HG03432 (cell line): ENCODE measurements around the gene LRP5.
"Not testable (repeated sequence)": the region's sequence is repeated elsewhere in the genome, so short reads cannot be mapped to it uniquely, and the experiment has no call there.

ENCODE experiments used
- ATAC-seq: cut with Tn5 transposase; IDR thresholded peaks from one replicate; pipeline ENCODE4 v1.9.1; 2021; ENCODE audit warnings: mild to moderate bottlenecking, moderate library complexity; ENCODE audit not compliant: unreplicated experiment

Gene LRP5

GRCh38 chr11:68282141-68282860, 30.1 kb upstream of the LRP5 start:
- ATAC-seq: peak; percentile 76

GRCh38 chr11:68282861-68283230, 29.5 kb upstream of the LRP5 start:
- no peak for ATAC-seq

DNA sequence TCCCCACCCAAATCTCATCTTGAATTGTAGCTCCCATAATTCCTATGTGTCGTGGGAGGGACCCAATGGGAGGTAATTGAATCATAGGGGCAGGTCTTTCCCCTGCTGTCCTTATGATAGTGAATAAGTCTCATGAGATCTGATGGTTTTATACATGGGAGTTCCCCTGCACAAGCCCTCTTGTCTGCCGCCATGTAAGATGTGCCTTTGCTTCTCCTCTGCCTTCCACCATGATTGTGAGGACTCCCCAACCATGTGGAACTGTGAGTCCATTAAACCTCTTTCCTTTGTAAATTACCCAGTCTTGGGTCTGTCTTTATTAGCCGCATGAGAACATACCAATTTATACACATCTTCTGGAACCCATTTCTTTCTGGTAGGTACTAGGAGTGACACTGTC, 27.8 kb upstream of the LRP5 start:
- not testable (repeated sequence) for ATAC-seq

GRCh38 chr11:68287419-68287818, 25.0 kb upstream of the LRP5 start:
- ATAC-seq: no peak

DNA sequence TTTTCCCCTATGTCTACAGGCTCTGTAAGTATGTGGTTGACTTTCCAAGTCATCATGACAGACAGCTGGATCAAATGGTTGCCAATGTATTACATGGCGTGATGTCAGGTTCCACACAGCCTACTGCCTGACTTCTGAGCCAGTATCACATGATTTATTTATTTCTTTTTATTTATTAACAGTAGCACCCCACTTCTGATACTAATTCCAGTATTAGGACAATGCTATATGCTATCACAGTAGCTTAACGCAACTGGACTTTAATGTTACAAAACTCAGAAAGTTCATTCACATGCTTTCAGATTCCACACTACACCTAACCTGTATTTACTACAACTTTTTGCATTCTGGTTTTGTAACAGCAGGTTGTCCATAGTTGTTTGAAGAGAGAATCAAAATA, 22.9 kb upstream of the LRP5 start:
- no peak for ATAC-seq

DNA sequence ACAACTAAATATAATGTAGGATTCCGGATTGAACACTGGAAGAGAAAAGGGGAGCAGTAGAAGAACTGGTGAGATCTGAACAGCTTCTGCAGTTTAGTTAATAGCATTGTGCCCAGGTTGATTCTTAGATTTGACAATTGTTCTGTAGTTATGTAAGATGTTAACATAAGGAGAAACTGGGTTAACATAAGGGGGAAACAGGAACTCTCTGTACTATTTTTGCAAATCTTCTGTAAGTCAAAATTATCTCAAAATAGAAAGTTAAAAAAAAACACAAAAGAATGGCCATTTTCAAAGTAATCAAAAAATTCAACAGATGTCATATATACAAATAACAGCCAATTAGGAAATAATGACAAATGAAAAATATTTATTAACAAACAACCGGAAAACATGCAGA, 18.7 kb upstream of the LRP5 start:
- no peak for ATAC-seq

DNA sequence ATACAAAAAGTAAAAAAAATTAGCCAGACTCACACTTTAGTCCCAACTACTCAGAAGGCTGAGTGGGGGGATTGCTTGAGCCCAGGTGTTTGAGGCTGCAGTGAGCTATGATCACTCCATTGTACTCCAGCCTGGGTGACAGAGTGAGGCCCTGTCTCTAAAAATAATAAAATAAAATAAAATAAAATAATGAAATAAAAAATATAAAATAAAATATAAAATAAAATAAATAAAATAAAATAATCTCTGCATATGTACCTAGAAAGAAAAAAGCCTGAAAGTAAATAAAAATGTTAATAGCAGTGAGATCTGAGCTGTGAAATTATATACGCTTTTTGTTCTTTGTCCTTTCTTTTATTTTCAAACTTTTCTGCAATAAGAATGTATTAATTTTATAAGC, 17.1 kb upstream of the LRP5 start:
- no peak for ATAC-seq

GRCh38 chr11:68295940-68296339, 16.5 kb upstream of the LRP5 start:
- no peak for ATAC-seq

DNA sequence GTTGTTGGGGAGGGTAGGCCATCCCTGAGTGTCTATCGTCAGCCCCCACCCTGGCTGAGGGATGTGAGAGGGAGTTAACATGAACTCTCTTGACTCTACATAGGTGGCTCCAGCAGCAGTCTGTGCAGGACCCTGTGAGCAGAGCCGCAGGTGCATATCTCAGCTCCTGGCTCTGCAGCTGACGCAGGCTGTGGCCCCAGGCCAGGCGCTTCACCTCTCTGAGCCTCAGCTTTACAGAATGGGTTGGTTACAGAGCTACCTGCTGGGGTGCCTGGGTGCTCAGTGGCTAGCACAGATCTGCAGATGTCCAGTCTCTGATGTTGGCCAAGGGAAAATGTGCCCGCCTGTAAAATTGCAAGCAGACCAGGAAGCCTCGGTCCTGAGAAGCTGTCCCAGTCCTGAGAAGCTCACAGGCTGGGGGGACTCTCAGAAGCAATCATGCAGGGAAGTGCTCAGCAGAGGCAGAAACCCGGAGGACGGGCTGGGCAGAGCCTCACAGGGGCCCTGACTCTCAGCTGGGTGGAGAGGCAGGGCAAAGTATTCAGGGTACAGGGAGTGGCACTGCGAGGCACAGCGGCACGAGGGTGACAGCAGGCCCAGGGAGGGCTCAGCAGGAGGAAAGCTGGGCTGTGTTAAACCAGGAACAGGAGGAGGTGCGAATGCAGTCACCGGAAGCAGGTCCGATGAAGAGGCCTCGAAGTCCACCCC, 15.9 kb upstream of the LRP5 start:
- ATAC-seq: no peak

DNA sequence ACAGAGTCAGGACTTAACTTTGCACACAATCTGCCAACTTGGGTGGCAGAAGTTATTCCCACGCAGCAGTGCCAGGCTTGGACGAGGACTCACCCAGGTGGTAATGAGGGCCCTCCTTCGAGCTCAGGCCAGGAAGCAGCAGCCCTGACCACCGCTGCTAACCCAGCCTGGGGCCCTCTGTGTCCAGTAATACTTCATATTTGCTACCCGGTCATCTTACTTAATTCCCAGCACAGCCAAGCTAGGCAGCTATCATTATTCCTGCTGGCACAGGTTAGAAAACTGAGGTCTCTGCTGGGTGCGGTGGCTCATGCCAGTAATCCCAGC, 15.4 kb upstream of the LRP5 start:
- no peak for ATAC-seq

- ATAC-seq: no peak
Measured at GRCh38 chr11:68297494-68297811, 14.9 kb upstream of the LRP5 start.

DNA sequence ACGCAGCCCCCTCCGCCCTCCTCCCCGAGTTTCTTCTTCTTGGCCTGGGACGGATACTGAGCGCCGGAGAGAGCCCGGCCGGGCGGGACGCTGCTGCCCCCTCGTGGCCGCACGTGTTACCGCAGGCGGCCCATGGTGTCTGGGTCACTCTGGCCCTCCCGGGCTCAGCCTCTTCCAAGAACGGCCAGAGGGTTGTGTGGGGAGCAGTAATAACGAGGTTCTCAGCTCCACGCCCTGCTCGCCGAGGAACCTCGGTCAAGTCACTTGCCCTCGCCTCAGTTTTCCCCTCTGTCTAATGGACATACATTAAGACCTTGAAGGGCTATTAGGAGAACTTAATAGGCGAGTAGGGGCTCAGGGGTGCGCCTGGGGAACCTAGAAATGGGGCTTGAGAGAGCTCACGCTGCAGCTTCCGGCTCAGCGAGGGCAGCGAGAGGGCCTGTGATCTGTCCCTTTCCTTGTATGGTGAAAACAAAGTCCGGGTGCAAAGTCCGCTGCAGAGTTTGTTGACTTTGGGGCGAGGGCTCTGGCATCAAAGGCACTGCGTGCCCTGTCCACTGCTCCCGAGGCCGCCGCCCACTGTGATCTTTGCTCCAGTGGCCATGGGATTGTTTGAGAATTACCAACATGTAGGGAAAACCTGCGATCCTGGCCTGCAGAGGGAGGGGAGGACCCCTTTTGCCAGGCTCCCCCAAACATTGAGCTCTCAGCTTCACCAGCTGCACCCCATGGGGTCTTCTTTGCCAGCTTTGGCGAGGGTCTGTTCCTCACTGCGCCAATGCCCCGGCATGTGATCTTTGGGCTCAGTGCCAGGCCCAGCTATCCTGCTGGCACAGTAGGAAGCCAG, 14.4 kb upstream of the LRP5 start:
- no peak for ATAC-seq

DNA sequence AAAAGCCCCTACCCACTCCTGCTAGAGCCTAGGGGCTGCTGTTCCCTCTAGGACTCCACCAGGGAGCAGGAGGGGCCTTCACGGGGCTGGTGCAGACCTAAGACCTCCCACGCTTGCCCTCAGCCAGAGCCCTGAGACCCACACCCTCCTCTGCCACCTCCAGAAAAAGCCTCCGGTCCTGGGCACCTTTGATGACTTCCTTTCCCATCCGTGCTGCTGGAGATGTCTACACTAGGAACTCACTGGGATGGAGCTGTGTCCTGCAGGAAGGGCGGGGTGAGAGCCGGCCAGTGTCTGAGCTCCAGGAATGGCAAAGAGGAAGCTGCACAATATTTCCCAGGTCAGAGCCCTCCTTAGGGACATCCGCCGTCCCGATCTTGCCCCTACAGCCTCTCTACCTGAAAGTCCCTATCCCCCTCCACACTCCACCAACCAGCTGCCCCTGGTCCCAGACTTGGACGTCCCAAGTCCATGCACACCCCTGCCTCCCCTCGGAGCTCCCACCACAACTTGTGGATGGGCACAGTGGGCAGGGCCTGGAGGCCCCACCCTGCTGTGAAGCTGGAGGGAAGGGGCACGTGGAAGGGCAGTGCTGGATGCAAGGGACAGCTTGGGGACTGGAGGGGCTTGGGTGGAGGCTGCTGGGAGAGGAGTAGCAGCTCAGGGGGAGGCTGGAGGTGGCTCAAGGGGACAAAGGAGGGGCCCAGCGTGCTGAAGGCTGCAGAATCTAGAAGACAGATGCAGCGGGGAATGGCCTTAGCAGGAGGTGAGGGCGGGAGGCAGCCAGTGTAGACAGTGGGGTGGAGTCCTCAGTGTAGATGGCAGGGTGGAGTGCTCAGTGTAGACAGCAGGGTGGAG, 13.5 kb upstream of the LRP5 start:
- no peak for ATAC-seq

DNA sequence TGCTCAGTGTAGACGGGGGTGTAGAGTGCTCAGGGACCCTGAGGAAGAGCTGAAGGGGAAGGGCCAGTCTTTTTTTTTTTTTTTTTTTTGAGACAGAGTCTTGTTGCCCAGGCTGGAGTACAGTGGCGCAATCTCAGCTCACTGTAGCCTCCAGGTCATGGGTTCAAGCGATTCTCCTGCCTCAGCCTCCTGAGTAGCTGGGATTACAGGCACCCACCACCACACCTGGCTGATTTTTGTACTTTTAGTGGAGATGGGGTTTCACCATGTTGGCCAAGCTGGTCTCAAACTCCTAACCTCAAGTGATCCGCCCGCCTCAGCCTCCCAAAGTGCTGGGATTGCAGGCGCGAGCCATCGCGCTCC, 12.9 kb upstream of the LRP5 start:
- not testable (repeated sequence) for ATAC-seq

- ATAC-seq: no peak
Measured at GRCh38 chr11:68300076-68300830, 12.1 kb upstream of the LRP5 start.

DNA sequence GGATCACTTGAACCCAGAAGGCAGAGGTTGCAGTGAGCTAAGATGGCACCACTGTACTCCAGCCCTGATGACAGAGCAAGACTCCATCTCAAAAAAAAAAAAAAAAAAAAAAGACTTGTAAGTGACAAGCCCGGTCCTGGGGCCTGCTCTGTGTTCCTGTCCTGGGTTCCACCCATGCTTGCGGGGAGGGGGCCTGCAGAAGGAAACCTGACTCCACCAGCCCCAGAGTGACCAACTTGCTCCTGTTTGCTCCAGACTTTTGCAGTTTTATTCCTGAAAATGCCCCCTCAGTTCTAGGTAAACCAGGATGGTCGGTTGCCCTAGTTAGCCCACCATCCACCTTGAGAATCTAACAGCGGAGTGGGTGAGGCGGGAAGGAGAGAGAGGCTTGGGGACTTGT, 10.1 kb upstream of the LRP5 start:
- ATAC-seq: no peak

DNA sequence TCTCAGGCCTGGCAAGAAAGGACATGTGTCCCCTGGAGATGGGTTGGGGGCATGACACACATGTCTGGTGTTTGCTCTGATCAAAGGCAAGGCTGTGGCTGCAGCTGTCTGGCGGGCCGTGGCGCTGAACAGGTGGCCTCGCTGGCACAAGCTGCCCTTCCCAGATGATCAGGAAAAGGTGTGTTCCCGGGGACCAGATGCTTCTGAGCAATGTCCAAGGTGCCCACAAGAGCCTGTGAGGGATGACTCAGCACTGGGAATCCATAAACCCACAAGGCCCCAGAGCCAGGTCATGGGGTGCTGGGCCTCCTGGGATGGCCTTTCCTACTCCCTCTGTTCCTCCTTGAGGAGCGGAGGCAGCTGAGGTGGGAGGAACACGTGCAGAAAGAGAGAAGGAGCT, 9.7 kb upstream of the LRP5 start:
- no peak for ATAC-seq

- no peak for ATAC-seq
Measured at GRCh38 chr11:68303083-68303482, 9.3 kb upstream of the LRP5 start.

DNA sequence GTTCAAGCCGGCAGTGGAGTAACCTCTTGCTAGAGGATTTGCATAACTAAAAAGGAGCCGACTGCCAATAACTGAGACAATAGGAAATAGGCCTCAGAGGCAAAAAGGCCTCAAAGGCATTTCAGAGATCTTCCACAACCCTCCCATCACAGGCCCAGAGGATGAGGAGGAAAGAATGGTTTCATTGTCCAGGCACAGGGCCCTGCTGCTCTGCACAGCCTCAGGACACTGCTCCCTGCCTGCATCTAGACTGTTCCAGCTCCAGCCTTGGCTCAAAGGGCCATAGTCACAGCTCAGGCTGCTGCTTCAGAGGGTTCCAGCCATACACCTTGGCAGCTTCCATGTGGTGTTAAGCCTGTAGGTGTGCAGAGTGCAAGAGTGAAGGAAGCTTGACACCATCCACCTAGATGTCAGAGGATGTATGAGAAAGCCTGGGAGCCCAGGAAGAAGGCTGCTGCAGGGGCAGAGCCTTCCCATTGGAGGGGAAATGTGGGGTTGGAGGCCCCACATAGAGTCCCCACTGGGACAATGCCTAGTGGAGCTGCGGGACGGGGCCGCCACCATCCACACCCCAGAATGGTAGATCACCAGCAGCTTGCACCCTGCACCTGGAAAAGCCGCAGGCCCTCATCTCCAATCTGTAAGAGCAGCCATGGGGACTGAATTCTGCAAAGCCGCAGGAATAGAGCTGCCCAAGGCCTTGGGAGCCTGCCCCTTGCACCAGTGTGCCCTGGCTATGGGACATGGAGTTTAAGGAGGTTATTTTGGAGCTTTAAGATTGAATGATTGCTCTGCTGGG, 8.2 kb upstream of the LRP5 start:
- no peak for ATAC-seq

DNA sequence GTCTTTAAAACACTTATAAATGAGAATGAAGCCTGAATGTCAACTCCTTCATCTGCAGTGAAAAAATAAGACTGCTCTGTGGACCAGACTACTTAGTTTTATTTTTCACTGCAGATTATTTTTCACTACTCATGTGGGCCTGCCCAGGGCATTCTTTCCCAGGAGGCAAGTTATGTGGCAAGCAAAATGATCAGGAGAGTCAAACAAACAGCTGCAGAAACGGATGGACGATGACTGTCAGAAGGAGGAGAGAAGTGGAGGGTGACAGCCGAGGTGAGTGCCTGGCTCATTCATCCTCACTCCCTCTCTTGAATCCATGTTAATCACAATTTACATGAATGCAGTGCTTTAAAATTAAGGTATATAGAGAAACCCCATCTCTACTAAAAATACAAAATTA, 5.8 kb upstream of the LRP5 start:
- no peak for ATAC-seq
